Kidney (tissue), 14 donors: ENCODE data around the gene LIMA1. TPM values are rescaled to one million over a fixed set of nuclear protein-coding genes. Genes with fewer than 3 reads are reported as not detected.

Experiments used
- DNase-seq, 5 donors: peaks; one replicate each; pipeline ENCODE4 v3.0.0-alpha.2; 2013 to 2020
- FAIRE-seq: peaks from 2 replicates; lab custom pipeline; 2012; peaks lifted over from hg19 to GRCh38; lab: Jason Lieb, UNC
- H3K27ac ChIP-seq, 2 donors: one replicate each; pipeline ENCODE4 v1.7.0; 2013; ENCODE audit warnings: low read depth in 2 of 2, low read length in 2 of 2, inconsistent platforms in 1 of 2
- H3K27me3 ChIP-seq: one replicate; pipeline ENCODE4 v1.7.1; 2013; ENCODE audit warnings: low read length, inconsistent platforms; ENCODE audit not compliant: control insufficient read depth, insufficient read depth
- H3K36me3 ChIP-seq, 3 donors: one replicate each; pipeline versions ENCODE4 v1.7.0 to v1.7.1; 2013; ENCODE audit warnings: low read length in 3 of 3, control low read depth in 1 of 3, inconsistent platforms in 1 of 3; ENCODE audit not compliant: insufficient read depth in 3 of 3, control insufficient read depth in 2 of 3
- H3K4me1 ChIP-seq, 3 donors: one replicate each; pipeline versions ENCODE4 v1.7.0 to v1.7.1; 2013; ENCODE audit warnings: low read length in 3 of 3, inconsistent platforms in 1 of 3, low read depth in 1 of 3; ENCODE audit not compliant: control insufficient read depth in 2 of 3, insufficient read depth in 2 of 3
- H3K4me3 ChIP-seq, 3 donors: one replicate each; pipeline versions ENCODE4 v1.7.0 to v1.8.1; 2013; ENCODE audit warnings: low read length in 3 of 3, control low read depth in 1 of 3, inconsistent platforms in 1 of 3
- H3K9ac ChIP-seq, 3 donors: one replicate each; pipeline versions ENCODE4 v1.7.0 to v1.7.1; 2013; ENCODE audit warnings: low read length in 3 of 3, control low read depth in 1 of 3, inconsistent platforms in 1 of 3
- H3K9me3 ChIP-seq, 3 donors: one replicate each; pipeline versions ENCODE4 v1.7.0 to v1.7.1; 2013; ENCODE audit warnings: low read length in 3 of 3, control low read depth in 1 of 3, inconsistent platforms in 1 of 3; ENCODE audit not compliant: control insufficient read depth in 2 of 3, insufficient read depth in 1 of 3
- CTCF ChIP-seq: IDR thresholded peaks from 3 replicates; pipeline ENCODE4 v1.5.1; 2012; ENCODE audit warnings: mild to moderate bottlenecking, moderate library complexity, borderline replicate concordance; ENCODE audit not compliant: insufficient read depth; ENCODE audit errors: extremely low read depth
- intact Hi-C: fragments of 100-400 bp; cut with DNase I; formaldehyde crosslinking; loops from one replicate; pipeline ENCODE4 v1.11.1; 2022
- polyA plus RNA-seq: library from polyadenylated mRNA; stranded (reverse); fragments of 350-450 nt; fragmentation: Illumina TruSeq; extraction: RNeasy Lipid Tissue Mini Kit (QIAGEN cat#74804); gene quantifications from one replicate; pipeline ENCODE4 v1.2.3, GENCODE V29; 2014; ENCODE audit warnings: low read depth, low replicate concordance; ENCODE audit not compliant: insufficient read depth
- total RNA-seq: library from RNA; stranded (reverse); fragmentation: NEBNext Ultra II Directional; extraction: Animal tissue kit (Norgen Biotek cat#: 25700); gene quantifications from one replicate; pipeline ENCODE4 v1.2.1, GENCODE V29; 2021
- donor health status: control.
- donor health status: control.
- donor health status: control.
- donor health status: control.
- donor health status: control.
- donor health status: DM: yes; HTN: yes; CAD: no.
- donor health status: Normal renal cell carcinoma (clear cell type).

LIMA1 gene
- total and polyA plus RNA-seq, 2 donors from 2014 or later: 43.1 to 76.1 TPM

- DNase-seq: no peak
- Histone ChIP-seq H3K27me3 (no peaks in the 10 kb centered on the region), H3K9ac (no peak overlapping the region), H3K9me3 (peaks cover 0 to 2% (median 0%) of the 10 kb centered on the region in 3 donors), H3K36me3 (no peaks in the 10 kb centered on the region), H3K4me3 (no peak overlapping the region), H3K27ac (no peak overlapping the region), H3K4me1 (peaks cover 0 to 5% (median 0%) of the 10 kb centered on the region in 3 donors)
- no peak for TF ChIP-seq CTCF
- intact Hi-C loops: no loop called here
- FAIRE-seq: no peak
Observed at GRCh38 chr12:50164963-50165362, 118.4 kb downstream of the LIMA1 start.

- FAIRE-seq: no peak
Observed at GRCh38 chr12:50162230-50162629, 121.1 kb downstream of the LIMA1 start.

DNA sequence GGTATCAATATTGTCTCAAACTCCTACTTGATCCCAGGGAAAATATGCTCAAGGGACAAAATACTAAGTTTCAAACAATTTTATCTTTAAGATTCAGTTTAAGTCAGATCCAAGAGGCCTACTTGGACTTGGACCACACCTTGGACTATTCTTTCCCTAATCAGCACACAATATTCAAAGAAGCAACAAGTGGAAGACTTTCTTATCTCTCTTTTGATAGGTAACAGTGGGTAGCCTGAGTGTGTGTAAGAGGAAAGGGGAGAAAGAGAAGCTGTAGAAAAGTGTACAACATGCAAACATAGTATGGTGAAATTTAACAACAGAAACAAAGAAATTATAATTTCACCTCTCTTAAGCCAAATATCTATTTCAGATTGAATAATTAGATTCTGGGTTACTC is 122.7 kb downstream of the LIMA1 start:
- TF ChIP-seq CTCF: no peak
- Histone ChIP-seq H3K4me3 (no peak overlapping the region), H3K4me1 (no peaks in the 10 kb centered on the region), H3K27ac (no peak overlapping the region), H3K27me3 (no peaks in the 10 kb centered on the region), H3K9me3 (no peaks in the 10 kb centered on the region), H3K36me3 (no peaks in the 10 kb centered on the region), H3K9ac (no peak overlapping the region)
- intact Hi-C loops: no loop called here
- FAIRE-seq (no peak), DNase-seq (no peak)

More at GRCh38 chr12:50162230-50162629, 121.1 kb downstream of the LIMA1 start:
- Histone ChIP-seq H3K27me3 (no peaks in the 10 kb centered on the region), H3K36me3 (no peaks in the 10 kb centered on the region), H3K27ac (no peak overlapping the region), H3K9ac (no peak overlapping the region), H3K4me3 (no peak overlapping the region), H3K9me3 (no peaks in the 10 kb centered on the region), H3K4me1 (peaks cover 0 to 2% (median 0%) of the 10 kb centered on the region in 3 donors)
- no peak for TF ChIP-seq CTCF
- intact Hi-C loops: no loop called here
- no peak for DNase-seq

- Histone ChIP-seq H3K36me3 (no peaks in the 10 kb centered on the region), H3K4me3 (no peak overlapping the region), H3K27ac (no peak overlapping the region), H3K9me3 (no peaks in the 10 kb centered on the region), H3K9ac (no peak overlapping the region), H3K27me3 (no peaks in the 10 kb centered on the region), H3K4me1 (no peaks in the 10 kb centered on the region)
- intact Hi-C loops: no loop called here
- FAIRE-seq (no peak), DNase-seq (no peak)
- TF ChIP-seq CTCF: no peak
Observed at GRCh38 chr12:50157259-50157658, 126.1 kb downstream of the LIMA1 start.
